HepG2 (cell line): Measurements from ENCODE around the gene RASL12. TPM values are rescaled to one million over a fixed set of nuclear protein-coding genes. Genes with fewer than 3 reads are reported as not detected.

Experiments
- ATAC-seq: fragments of 200-7000 bp; cut with Tn5 transposase; 3 replicates; pipeline ENCODE4 v1.9.1; 2020; ENCODE audit warnings: mild to moderate bottlenecking, moderate library complexity
- BruUV-seq: library from RNA; stranded (reverse); fragments of 400-500 nt; replicated peaks from 2 replicates; lab custom pipeline; 2021; lab: Mats Ljungman, UMichigan
- CTCF ChIA-PET: fragments of 300-600 bp; formaldehyde crosslinking; extraction: SDS; loops from one replicate; lab custom pipeline; 2021; ENCODE audit warnings: low total read pairs, inconsistent platforms, low intra/inter-chr PET ratio; lab: Yijun Ruan, JAX
- POLR2A ChIA-PET: fragments of 350-600 bp; sonication (Branson Sonifier 250); formaldehyde crosslinking; loops from one replicate; lab custom pipeline; 2020; ENCODE audit warnings: antibody characterized with exemption, inconsistent platforms; lab: Yijun Ruan, JAX
- DNase-seq: peaks from one replicate; pipeline ENCODE4 v3.0.0-alpha.2; 2015; ENCODE audit warnings: low spot score
- FAIRE-seq: peaks from 3 replicates; lab custom pipeline; 2011; peaks lifted over from hg19 to GRCh38; lab: Jason Lieb, UNC
- H2AFZ ChIP-seq: one replicate; pipeline ENCODE4 v1.6.1; 2011; ENCODE audit warnings: low read length, inconsistent platforms
- H3K27ac ChIP-seq: fragments of 300-600 bp; 3 replicates; pipeline ENCODE4 v1.8.0; 2011; ENCODE audit warnings: mixed run types, mild to moderate bottlenecking, mixed read lengths, low read length, inconsistent platforms; ENCODE audit not compliant: insufficient read depth; ENCODE audit errors: extremely low read length
- H3K27me3 ChIP-seq, 2 experiments: fragments of 200-600 bp in 1 of 2; 2 replicates in 1 of 2; 3 replicates in 1 of 2; pipeline versions ENCODE4 v1.6.0 to v1.8.0; 2011; ENCODE audit warnings: low read length in 2 of 2, mild to moderate bottlenecking in 2 of 2, moderate library complexity in 2 of 2, inconsistent platforms in 1 of 2; ENCODE audit not compliant: insufficient read depth in 2 of 2, control insufficient read depth in 1 of 2
- H3K36me3 ChIP-seq, 2 experiments: fragments of 200-600 bp in 1 of 2; replicated peaks in 1 of 2; 2 replicates in 1 of 2; 3 replicates in 1 of 2; pipeline versions ENCODE4 v1.5.1 to v1.8.0; 2011; ENCODE audit warnings: low read length in 2 of 2, inconsistent platforms in 1 of 2; ENCODE audit not compliant: insufficient read depth in 2 of 2, control insufficient read depth in 1 of 2
- H3K4me1 ChIP-seq: 2 replicates; pipeline ENCODE4 v1.5.1; 2012; ENCODE audit warnings: low read length, inconsistent platforms; ENCODE audit not compliant: insufficient read depth
- H3K4me2 ChIP-seq: 2 replicates; pipeline ENCODE4 v1.6.0; 2011; ENCODE audit warnings: low read depth, low read length, inconsistent platforms
- H3K4me3 ChIP-seq, 3 experiments: fragments of 200-600 bp in 1 of 3; sonication (generic), shearing (Covaris generic) in 1 of 3; replicated peaks in 1 of 3; 2 replicates each; pipeline ENCODE4 v1.5.1; 2011 to 2016; ENCODE audit warnings: low read length in 3 of 3, inconsistent platforms in 2 of 3, low read depth in 2 of 3, mild to moderate bottlenecking in 2 of 3, control low read depth in 1 of 3, mixed read lengths in 1 of 3; ENCODE audit not compliant: insufficient read depth in 1 of 3
- H3K79me2 ChIP-seq: one replicate; pipeline ENCODE4 v1.6.1; 2011; ENCODE audit warnings: low read length, inconsistent platforms; ENCODE audit not compliant: insufficient read depth
- H3K9ac ChIP-seq: 2 replicates; pipeline ENCODE4 v1.6.0; 2011; ENCODE audit warnings: mild to moderate bottlenecking, low read depth, low read length, inconsistent platforms; ENCODE audit not compliant: insufficient read depth
- H3K9me3 ChIP-seq: 2 replicates; pipeline ENCODE4 v1.5.1; 2012; ENCODE audit warnings: mild to moderate bottlenecking, low read length
- H4K20me1 ChIP-seq: 2 replicates; pipeline ENCODE4 v1.6.0; 2011; ENCODE audit warnings: inconsistent platforms, mild to moderate bottlenecking, low read length, moderate library complexity; ENCODE audit not compliant: insufficient read depth
- CEBPB ChIP-seq: IDR thresholded peaks from 2 replicates; pipeline ENCODE4 v1.6.1; 2011; ENCODE audit warnings: low read depth, low read length, improper control_type of control experiment, borderline replicate concordance
- CENPT ChIP-seq: sonication (generic); formaldehyde crosslinking; IDR thresholded peaks from 2 replicates; pipeline ENCODE4 v1.8.0; 2022; ENCODE audit warnings: low read depth, mild to moderate bottlenecking, moderate library complexity, missing genetic modification reagents
- GABPA ChIP-seq, 2 experiments: IDR thresholded peaks; 2 replicates each; pipeline ENCODE4 v1.6.1; 2011 to 2016; ENCODE audit warnings: low read depth in 2 of 2, low read length in 1 of 2, missing biosample characterization in 1 of 2, missing genetic modification characterization in 1 of 2
- KAT8 ChIP-seq: IDR thresholded peaks from 2 replicates; pipeline ENCODE4 v1.6.1; 2016; ENCODE audit warnings: missing genetic modification reagents, missing compliant biosample characterization
- KMT2B ChIP-seq: IDR thresholded peaks from 2 replicates; pipeline ENCODE4 v1.6.1; 2016; ENCODE audit warnings: missing genetic modification reagents, missing compliant biosample characterization
- PITX1 ChIP-seq: sonication (generic); formaldehyde crosslinking; IDR thresholded peaks from 2 replicates; pipeline ENCODE4 v1.5.1; 2020; ENCODE audit warnings: mild to moderate bottlenecking, missing genetic modification reagents
- RAD21 ChIP-seq: fragments of 450-650 bp; formaldehyde crosslinking; IDR thresholded peaks from 2 replicates; pipeline ENCODE4 v1.5.0; 2020; ENCODE audit warnings: mild to moderate bottlenecking
- RFX1 ChIP-seq: fragments of 450-650 bp; IDR thresholded peaks from 2 replicates; pipeline ENCODE4 v1.6.1; 2017
- SMC3 ChIP-seq: IDR thresholded peaks from 2 replicates; pipeline ENCODE4 v1.6.1; 2011; ENCODE audit warnings: low read length, improper control_type of control experiment
- STAG1 ChIP-seq: sonication (generic); formaldehyde crosslinking; IDR thresholded peaks from 2 replicates; pipeline ENCODE4 v1.4.0; 2020; ENCODE audit warnings: missing genetic modification reagents
- ZBTB8A ChIP-seq: sonication (generic); formaldehyde crosslinking; IDR thresholded peaks from 2 replicates; pipeline ENCODE4 v1.4.0; 2020; ENCODE audit warnings: mild to moderate bottlenecking, low read depth, missing genetic modification reagents, borderline replicate concordance
- ZNF232 ChIP-seq: sonication (generic); formaldehyde crosslinking; IDR thresholded peaks from 2 replicates; pipeline ENCODE4 v1.4.0; 2020; ENCODE audit warnings: missing genetic modification reagents, borderline replicate concordance
- ZNF33A ChIP-seq: sonication (generic); formaldehyde crosslinking; IDR thresholded peaks from 2 replicates; pipeline ENCODE4 v1.5.1; 2020; ENCODE audit warnings: missing genetic modification reagents, mild to moderate bottlenecking, moderate library complexity, borderline replicate concordance
- ZNF616 ChIP-seq: sonication (generic); formaldehyde crosslinking; IDR thresholded peaks from 2 replicates; pipeline ENCODE4 v1.5.0; 2020; ENCODE audit warnings: low read depth, mild to moderate bottlenecking, missing genetic modification reagents
- ZNF619 ChIP-seq: sonication (generic); formaldehyde crosslinking; IDR thresholded peaks from 2 replicates; pipeline ENCODE4 v1.4.0; 2020; ENCODE audit warnings: mild to moderate bottlenecking, missing genetic modification reagents
- WGBS: methylation state at CpG from one replicate; pipeline ENCODE4 v1.1.6; 2017; ENCODE audit warnings: low lambda C conversion rate; 5-methylcytosine and 5-hydroxymethylcytosine counted together
- in situ Hi-C: cut with HindIII; loops from 2 replicates; pipeline ENCODE4 v1.10.0; 2017; ENCODE audit warnings: low pct_unique_long_range_greater_than_20kb; ENCODE audit not compliant: extremely low pct_ligation_motif_present
- intact Hi-C: fragments of 100-400 bp; cut with micrococcal nuclease; formaldehyde crosslinking; loops from one replicate; pipeline ENCODE4 v1.10.0; 2022; ENCODE audit not compliant: unreplicated experiment
- polyA plus RNA-seq, 8 experiments: library from polyadenylated mRNA; depleted of rRNA in 3 of 8; stranded (reverse) in 7 of 8; unstranded in 1 of 8; fragments of >200 nt; fragmentation: Illumina TruSeq in 4 of 8; extraction: Trizol in 4 of 8; gene quantifications; 2 replicates each; pipeline versions ENCODE4 v1.2.1 to v1.2.3, GENCODE V29; 2011 to 2016; ENCODE audit warnings: low read depth in 4 of 8, missing spikeins in 1 of 8, mixed read lengths in 1 of 8; ENCODE audit not compliant: insufficient read depth in 1 of 8
- total RNA-seq, 5 experiments: library from RNA; depleted of rRNA; stranded (reverse); fragments of >200 nt; fragmentation: Illumina TruSeq; extraction: Trizol; gene quantifications; 2 replicates each; pipeline ENCODE4 v1.2.3, GENCODE V29; 2016; ENCODE audit warnings: low read depth in 1 of 5
- TF ChIP-seq, protein P1 (sequence below), 2 experiments: sonication (generic) in 1 of 2; formaldehyde crosslinking in 1 of 2; IDR thresholded peaks; 2 replicates each; pipeline versions ENCODE4 v1.4.0 to v1.6.1; 2018 to 2020; ENCODE audit warnings: missing genetic modification reagents in 2 of 2, borderline replicate concordance in 1 of 2, low read depth in 1 of 2, mild to moderate bottlenecking in 1 of 2, missing biosample characterization in 1 of 2
- TF ChIP-seq, protein P2 (sequence below): sonication (generic); formaldehyde crosslinking; IDR thresholded peaks from 2 replicates; pipeline ENCODE4 v1.5.0; 2020; ENCODE audit warnings: mild to moderate bottlenecking, missing genetic modification reagents
- TF ChIP-seq, protein P3 (sequence below): sonication (generic); formaldehyde crosslinking; IDR thresholded peaks from 2 replicates; pipeline ENCODE4 v1.5.0; 2020; ENCODE audit warnings: mild to moderate bottlenecking, missing genetic modification reagents, moderate library complexity

RASL12 gene
- total and polyA plus RNA-seq, 2 of the 13 experiments (the other 11 are each of a cell fraction or from before 2014, with no cell fraction given) = 0.16 to 0.55 TPM

DNA sequence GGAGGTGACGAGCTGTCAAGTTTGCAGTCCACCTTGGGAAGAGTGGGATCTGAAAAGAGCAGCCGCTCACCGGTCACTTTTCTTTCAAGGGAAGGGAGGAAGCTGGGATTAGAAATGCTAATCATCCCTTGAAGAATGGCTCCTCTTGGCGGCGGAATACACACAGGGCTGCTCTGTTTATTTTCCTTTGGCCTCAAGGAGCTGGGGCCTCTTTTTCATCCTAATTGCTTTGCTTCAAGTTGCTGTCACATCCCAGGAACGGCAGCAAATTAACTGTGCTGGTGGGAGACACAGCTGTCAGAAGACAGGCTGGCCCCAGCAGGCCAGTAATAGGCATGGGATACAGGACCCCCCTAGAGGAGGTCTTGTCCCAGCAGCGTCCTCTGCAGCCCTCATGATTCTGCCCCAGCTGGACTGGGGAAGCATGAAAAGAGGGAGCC, 15.5 kb upstream of the RASL12 start:
- H3K9me3 ChIP-seq = no peaks in the 10 kb centered on the region
- no peaks in the 10 kb centered on the region for H4K20me1 ChIP-seq
- H3K4me1 ChIP-seq = peaks cover 94% of the 10 kb centered on the region
- DNase-seq (no peak), FAIRE-seq (no peak), ATAC-seq (no peak)
- H3K27ac ChIP-seq = no peak overlapping the region
- 3% methylated on average over 7 of the region's 7 CpGs for WGBS
- peak overlapping the region; percentile 9 for H3K4me2 ChIP-seq
- H3K36me3 ChIP-seq = no peaks in the 10 kb centered on the region
- BruUV-seq = no TSS peak
- TF ChIP-seq CEBPB = no peak
- peak; percentile 19; the same call in 1 of the 2 replicates for TF ChIP-seq RAD21 (CRISPR knock-in tag)
- TF ChIP-seq, protein P1, sequence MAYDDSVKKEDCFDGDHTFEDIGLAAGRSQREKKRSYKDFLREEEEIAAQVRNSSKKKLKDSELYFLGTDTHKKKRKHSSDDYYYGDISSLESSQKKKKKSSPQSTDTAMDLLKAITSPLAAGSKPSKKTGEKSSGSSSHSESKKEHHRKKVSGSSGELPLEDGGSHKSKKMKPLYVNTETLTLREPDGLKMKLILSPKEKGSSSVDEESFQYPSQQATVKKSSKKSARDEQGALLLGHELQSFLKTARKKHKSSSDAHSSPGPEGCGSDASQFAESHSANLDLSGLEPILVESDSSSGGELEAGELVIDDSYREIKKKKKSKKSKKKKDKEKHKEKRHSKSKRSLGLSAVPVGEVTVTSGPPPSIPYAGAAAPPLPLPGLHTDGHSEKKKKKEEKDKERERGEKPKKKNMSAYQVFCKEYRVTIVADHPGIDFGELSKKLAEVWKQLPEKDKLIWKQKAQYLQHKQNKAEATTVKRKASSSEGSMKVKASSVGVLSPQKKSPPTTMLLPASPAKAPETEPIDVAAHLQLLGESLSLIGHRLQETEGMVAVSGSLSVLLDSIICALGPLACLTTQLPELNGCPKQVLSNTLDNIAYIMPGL (CRISPR knock-in tag; IDR thresholded peaks at IDR 0.05; ENCODE audit: borderline replicate concordance in 1 of 2, low read depth in 1 of 2) = no peak
- TF ChIP-seq CENPT (CRISPR knock-in tag) = no peak
- no peak for TF ChIP-seq RFX1
- no peak for TF ChIP-seq ZBTB8A
- peak; percentile 45 for TF ChIP-seq SMC3
- no peak for TF ChIP-seq ZNF33A
- TF ChIP-seq GABPA (IDR thresholded peaks at IDR 0.05; ENCODE audit: low read depth, low read length) = no peak
- no peak for TF ChIP-seq GABPA (CRISPR knock-in tag; IDR thresholded peaks at IDR 0.05; ENCODE audit: low read depth)
- TF ChIP-seq, protein P2, sequence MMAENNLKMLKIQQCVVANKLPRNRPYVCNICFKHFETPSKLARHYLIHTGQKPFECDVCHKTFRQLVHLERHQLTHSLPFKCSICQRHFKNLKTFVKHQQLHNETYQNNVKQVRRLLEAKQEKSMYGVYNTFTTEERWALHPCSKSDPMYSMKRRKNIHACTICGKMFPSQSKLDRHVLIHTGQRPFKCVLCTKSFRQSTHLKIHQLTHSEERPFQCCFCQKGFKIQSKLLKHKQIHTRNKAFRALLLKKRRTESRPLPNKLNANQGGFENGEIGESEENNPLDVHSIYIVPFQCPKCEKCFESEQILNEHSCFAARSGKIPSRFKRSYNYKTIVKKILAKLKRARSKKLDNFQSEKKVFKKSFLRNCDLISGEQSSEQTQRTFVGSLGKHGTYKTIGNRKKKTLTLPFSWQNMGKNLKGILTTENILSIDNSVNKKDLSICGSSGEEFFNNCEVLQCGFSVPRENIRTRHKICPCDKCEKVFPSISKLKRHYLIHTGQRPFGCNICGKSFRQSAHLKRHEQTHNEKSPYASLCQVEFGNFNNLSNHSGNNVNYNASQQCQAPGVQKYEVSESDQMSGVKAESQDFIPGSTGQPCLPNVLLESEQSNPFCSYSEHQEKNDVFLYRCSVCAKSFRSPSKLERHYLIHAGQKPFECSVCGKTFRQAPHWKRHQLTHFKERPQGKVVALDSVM (CRISPR knock-in tag) = no peak
- no peak for TF ChIP-seq KAT8 (CRISPR knock-in tag)
- TF ChIP-seq ZNF619 = no peak
- no peak for TF ChIP-seq ZNF616 (CRISPR knock-in tag)
- no peak for TF ChIP-seq PITX1 (CRISPR knock-in tag)
- no peak for TF ChIP-seq ZNF232
- peak; percentile 51 for TF ChIP-seq STAG1
- TF ChIP-seq KMT2B = no peak
- TF ChIP-seq, protein P3, sequence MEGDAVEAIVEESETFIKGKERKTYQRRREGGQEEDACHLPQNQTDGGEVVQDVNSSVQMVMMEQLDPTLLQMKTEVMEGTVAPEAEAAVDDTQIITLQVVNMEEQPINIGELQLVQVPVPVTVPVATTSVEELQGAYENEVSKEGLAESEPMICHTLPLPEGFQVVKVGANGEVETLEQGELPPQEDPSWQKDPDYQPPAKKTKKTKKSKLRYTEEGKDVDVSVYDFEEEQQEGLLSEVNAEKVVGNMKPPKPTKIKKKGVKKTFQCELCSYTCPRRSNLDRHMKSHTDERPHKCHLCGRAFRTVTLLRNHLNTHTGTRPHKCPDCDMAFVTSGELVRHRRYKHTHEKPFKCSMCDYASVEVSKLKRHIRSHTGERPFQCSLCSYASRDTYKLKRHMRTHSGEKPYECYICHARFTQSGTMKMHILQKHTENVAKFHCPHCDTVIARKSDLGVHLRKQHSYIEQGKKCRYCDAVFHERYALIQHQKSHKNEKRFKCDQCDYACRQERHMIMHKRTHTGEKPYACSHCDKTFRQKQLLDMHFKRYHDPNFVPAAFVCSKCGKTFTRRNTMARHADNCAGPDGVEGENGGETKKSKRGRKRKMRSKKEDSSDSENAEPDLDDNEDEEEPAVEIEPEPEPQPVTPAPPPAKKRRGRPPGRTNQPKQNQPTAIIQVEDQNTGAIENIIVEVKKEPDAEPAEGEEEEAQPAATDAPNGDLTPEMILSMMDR (CRISPR knock-in tag) = peak; percentile 46
- TF ChIP-seq, all 625 proteins: peak for 4
- Histone ChIP-seq H2AFZ (no peak overlapping the region), H3K27me3 (peaks cover 0 to 21% of the 10 kb centered on the region in 2 experiments; a peak in 2 of 5 replicates), H3K4me3 (no peak overlapping the region), H3K79me2 (no peaks in the 10 kb centered on the region), H3K9ac (no peak overlapping the region)
- intact Hi-C loops = loop anchor here (2.0 kb wide), 1 partner anchor 28 kb away; no protein-coding TSS in a partner anchor
- POLR2A ChIA-PET = interaction anchor here (0.9 to 1.8 kb wide), 2 partner anchors 28 to 29 kb away, joined by 3 to 6 read pairs; no protein-coding TSS in a partner anchor
- CTCF ChIA-PET = interaction anchor here (0.8 to 6.7 kb wide), 3 partner anchors 28 to 51 kb away, joined by 3 to 54 read pairs (median 10); no protein-coding TSS in a partner anchor
- in situ Hi-C loops = loop anchor here (10.0 kb wide), 1 partner anchor 48 kb away; no protein-coding TSS in a partner anchor
